GM21526 (cell line): ENCODE data around the gene MOGAT2.
"Not testable (repeated sequence)": the region's sequence is repeated elsewhere in the genome, so short reads cannot be mapped to it uniquely, and the experiment has no call there.

Source experiments
- ATAC-seq: cut with Tn5 transposase; IDR thresholded peaks from one replicate; pipeline ENCODE4 v1.9.1; 2021; ENCODE audit warnings: moderate library complexity; ENCODE audit not compliant: unreplicated experiment, low FRiP score

The MOGAT2 gene

DNA sequence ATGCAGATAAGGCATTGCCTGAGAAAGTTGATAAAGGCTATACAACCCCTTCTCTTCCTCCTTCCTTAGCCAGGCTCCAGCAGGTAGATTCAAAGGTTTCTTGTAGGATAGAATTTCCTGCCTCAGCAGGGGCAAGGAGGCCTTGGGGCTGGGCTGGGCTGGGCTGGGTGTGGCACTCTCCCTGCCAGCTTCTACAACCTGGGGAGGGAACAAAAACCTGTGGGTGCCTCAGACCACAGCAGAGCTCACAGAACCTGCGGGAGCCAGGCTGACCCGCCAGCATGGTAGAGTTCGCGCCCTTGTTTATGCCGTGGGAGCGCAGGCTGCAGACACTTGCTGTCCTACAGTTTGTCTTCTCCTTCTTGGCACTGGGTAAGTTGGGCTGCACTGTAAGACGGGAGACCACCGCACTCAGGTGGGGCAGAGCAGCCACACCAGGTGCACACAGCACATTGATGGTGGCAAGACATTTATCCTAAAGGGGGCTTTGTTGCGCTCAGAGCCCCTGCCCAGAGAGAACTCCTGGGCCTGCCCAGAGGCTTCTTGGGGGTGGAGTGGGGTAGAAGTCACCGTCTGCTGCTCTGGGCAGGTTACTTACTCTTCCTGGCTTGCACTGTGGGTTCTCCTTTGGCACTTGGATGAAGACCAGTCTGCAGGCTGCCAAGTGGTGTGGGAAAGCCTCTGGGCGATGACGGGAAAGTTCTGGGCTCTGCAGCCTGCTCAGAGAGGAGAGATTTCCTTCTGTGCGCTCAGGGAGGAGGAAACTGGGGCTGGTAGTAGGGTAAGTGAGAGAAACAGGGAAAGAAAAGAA lies at the start of gene MOGAT2:
Gene MOGAT2, plus strand, starts transcription at position 231 of the 811 bp plus-strand sequence. Its CDS starts 51 bp downstream, at position 282.
- no peak for ATAC-seq

DNA sequence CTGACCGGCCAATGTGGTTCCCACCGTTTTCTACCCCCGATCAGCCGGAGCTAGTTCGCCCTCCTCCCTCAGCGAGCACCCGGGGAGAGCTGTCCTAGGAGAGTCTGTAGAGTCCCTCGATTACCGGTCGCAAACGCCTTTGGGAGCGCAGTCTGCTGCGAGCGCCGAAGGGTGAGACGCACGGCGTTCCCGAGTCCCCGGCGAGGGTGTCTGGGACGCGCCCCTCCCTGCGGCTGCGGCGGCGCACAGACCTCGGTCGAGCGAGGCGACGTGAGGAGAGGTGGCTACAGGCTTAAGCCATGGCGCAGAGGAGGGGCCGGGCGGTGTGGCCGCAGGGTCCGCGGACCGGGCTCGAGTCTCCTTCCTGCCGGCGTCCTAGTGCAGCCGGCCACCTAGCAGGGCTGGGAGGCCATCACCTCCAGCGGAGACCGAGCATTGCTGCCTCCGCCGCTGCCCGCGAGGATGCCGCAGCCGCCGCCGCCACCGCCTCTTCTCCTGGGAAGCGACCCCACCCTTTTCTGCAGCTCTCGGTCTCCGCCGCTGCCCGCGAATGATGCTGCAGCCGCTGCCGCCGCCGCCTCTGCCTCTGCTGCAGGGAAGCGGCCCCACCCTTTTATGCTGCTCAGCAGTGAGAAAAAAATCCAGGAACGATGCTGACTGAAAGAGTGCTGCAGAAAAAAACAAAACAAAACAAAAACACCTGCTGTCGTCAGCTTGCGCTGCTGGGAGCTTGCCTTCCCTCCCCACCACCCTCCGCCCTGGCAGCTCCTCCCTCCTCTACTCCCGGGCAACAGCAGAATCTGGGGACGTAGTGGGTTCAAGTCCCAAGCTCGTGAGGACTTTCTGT lies 49.0 kb upstream of the MOGAT2 start, which contains the start of gene MAP6:
Gene MAP6, minus strand, starts transcription at position 588 of the 847 bp plus-strand sequence. CDS start 669 bp downstream, outside the sequence.
- no peak for ATAC-seq

DNA sequence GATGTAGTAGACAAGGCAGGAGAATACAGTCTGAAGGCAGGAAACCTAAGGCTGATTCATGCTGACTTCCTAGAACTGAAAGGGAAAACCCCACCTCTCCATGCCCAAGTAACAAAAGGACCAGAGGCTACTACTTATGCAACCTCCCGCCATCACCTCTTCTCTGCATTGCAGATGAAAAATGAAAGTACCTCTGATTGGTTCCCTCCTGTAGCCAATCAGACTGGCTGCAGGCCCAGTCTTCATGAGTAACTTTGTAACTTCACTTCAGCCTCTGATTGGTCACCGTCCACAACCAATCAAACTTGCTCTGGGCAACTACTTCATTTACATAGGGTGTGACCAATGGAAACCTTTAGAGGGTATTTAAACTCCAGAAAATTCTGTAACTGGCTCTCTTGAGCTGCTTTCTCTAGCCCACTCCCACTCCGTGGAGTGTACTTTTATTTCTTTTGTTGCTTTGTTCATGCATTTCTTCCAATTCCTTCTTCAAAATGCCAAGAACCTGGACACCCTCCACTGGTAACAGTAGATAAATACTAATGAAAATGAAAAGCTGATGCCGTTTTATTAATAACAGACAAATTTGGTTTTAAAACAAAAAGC lies 43.6 kb upstream of the MOGAT2 start:
- ATAC-seq: no peak

DNA sequence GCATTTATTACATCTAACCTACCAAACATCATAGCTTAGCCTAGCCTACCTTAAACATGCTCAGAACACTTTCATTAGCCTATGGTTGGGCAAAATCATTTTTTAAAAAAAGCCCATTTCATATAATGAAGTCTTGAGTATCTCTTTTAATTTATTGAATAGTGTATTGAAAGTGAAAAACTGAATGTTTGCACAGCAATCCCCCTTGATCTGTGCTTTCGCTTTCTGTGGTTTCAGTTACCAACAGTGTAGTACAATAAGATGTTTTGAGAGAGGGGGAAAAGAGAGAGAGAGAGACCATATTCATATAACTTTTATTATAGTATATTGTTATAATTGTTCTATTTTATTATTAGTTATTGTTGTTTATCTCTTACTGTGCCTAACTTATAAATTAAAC lies 40.4 kb upstream of the MOGAT2 start:
- ATAC-seq: no peak

DNA sequence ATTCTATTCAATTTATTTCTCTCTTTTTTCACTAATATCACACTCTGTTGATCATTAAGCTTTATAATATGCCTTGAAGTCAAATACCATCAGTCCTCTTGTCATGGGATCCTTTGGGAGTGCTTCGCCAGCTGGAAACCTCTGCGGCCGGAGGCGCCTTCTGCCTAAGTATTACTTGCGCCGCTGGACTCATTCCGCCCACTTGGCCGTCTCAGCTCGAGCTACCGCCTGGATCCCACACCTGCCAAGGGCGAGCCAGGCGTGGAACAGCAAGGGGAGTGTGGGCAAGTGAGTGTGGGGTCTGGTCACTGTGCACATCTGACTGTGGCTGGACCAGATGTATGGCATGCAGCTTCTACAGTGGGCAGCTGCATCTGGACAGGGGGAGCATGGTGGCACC lies 39.7 kb upstream of the MOGAT2 start:
- no peak for ATAC-seq

DNA sequence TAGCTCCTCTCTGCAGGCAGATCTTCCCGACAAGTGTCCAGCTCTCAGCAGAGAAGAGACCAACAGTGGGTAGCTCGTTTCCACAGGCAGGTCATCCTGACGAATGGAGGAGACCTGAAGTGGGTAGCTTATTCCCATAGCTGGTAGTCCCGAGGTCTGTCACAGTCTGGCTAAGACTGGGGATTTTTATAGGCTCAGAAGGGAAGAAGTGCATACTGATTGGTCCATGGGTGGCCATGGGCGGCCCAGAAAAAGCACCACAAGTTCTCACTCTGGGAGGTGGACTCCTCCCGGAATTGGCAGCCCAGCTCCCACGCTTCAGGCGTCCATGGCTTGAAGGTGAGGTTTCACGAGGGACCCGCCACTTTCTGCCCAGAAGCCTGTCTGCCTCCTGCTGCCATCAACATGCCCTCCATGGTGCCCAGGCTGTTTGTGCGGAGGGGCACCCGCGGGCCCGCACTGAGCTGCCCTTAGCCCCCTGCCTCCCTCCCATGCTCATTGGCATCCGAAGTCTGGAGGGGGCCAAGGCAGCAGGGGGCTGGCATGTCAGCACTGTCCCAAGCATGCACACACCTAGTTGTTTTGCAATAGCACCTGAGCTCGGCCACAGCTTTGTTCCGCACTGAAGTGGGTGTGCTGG lies 38.9 kb upstream of the MOGAT2 start:
- no peak for ATAC-seq

DNA sequence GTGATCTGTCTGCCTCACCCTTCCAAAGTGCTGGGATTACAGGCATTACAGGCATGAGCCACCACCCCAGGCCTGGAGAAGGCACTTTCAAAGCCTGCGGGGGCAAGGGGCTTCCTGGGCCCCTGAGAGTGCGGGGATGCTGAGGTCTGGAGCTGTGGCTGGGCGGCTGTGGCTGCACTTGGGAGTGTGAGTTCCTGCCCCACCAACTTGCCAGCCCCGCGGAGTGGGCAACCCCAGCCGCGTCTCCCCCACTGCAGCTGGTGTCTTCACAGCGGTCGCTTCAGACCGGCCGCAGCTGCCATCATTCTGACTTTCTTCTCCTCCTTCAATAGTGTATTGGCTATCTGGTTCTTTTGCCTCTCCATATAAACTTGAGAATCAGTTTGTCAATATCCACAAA lies 38.1 kb upstream of the MOGAT2 start:
- ATAC-seq: no peak

DNA sequence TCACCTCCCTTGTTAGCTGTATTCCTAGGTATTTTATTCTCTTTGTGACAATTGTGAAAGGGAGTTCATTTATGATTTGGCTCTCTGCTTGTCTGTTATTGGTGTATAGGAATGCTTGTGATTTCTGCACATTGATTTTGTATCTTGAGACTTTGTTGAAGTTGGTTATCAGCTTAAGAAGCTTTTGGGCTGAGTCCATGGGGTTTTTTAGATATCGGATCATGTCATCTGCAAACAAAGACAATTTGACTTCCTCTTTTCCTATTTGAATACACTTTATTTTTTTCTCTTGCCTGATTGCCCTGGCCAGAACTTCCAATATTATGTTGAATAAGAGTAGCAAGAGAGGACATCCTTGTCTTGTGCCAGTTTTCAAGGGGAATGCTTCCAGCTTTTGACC lies 33.8 kb upstream of the MOGAT2 start:
- ATAC-seq: not testable (repeated sequence)

DNA sequence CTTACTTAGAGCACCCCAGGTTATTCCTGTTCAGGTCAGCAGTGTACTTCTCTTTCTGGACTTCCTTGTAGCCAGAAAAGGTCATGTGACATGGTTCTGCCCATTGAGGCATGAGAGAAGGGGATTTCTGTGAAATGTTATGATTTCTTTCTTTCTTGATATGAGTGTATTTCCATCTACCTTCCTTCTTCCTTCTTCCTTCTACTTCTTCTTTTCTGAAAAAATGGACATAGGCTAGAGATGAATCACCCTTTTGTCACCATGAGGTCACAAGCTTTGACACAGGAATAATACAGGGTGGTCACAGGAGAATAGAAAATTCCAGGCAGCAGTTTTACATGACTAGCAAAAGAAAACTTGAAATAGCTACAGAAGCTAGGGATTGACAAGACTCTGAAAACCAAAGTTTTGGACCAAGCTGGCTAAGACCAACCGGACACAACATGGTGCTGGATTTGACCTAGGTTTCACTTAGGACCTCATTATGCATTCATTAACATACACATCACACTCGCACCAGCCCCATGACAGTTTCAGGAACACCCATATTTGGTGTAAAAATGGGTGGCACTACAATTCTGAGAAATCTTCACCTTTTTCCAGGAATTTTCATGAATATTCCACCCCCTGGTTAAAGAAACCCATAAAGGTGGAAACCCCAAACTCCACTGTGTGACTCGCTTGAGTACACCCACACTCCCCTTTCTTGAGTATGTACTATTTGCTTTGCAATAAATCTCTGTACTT lies 27.6 kb upstream of the MOGAT2 start:
- ATAC-seq: no peak

DNA sequence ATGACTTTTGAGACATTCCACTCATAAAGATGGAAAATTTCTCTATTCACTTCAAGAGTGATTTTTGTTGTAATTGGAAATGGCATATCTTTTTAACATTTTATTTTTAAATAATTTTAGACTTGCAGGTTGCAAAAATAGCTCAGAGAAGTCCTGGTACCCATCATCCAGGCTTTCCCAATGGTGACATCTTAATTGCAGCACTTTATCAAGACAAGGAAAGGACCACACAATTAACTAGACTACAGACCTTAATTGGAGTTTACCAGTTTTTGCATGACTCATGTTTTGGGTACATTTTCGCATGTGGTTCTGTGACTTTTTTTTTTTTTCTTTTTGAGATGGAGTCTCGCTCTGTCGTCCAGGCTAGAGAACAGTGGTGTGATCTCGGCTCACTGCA lies 25.8 kb upstream of the MOGAT2 start:
- ATAC-seq: no peak

DNA sequence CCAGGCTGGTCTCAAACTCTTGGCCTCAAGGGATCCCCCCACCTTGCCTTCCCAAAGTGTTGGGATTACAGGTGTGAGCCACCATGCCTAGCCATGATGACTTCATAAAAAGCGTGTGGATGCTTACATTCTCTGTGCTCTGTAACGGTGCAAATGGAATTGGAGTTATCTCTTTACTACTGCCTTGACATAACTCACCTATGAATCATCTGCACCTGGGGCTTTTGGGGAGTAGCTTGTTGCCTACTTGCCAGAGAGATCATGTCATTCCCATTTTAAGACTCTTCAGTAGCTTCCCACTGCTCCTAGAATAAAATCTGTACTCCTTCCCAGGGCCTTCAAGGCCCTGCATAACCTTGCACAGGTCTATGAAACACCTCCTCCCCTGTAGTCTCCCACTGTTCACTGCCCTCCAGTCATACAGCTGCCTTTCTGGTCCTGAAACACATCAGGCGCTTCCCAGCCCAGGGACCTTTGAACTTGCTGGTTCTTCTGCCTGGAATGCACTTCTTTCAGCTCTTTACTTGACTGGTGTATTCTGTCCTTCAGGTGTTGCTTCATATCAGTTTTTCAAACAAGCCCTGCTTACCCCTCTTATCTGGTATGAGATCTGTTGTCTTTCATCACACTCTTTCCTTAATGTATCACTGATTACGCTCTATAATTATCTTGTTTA lies 19.6 kb upstream of the MOGAT2 start:
- ATAC-seq: no peak

DNA sequence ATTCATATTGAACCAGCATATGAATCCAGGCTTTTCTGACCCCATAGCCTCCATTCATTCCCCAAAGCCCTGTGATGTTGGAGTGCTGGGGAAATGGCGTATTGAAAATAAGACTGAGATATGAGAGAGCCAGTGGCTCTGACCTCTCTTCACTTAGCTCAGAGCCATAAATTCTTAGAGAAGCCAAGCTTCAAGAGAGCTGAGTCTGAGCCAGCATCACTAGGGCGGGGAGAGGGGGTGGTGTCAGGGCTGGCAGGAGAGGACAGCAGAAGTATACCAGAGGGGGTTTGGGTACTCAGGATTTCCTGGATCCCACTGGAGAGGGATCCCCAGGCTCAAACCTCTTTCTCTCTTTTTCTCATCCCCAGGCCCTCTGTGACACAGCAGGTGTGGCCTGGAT lies 16.7 kb upstream of the MOGAT2 start:
- ATAC-seq: no peak

DNA sequence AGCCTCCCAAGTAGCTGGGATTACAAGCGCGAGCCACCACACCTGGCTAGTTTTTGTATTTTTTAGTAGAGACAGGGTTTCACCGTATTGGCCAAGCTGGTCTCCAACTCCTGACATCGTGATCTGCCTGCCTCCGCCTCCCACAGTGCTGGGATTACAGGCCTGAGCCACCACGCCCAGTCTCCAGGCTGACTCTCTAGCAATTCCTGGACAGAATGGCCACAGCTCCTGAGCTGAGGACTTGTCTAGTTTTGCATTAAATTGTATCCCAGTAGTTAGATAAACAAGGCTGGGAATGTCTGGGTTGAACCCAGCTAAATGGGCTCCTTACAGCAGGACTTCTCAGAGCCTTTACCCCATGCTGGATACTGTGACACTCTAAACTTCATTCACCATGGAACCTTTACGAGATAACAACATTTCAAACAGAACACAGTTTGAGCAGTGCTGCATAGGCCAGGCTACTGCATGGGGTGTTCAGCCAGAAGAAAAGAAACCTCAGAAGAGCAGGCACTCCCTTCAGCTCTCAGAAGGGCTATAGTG lies 13.9 kb upstream of the MOGAT2 start:
- ATAC-seq: no peak

DNA sequence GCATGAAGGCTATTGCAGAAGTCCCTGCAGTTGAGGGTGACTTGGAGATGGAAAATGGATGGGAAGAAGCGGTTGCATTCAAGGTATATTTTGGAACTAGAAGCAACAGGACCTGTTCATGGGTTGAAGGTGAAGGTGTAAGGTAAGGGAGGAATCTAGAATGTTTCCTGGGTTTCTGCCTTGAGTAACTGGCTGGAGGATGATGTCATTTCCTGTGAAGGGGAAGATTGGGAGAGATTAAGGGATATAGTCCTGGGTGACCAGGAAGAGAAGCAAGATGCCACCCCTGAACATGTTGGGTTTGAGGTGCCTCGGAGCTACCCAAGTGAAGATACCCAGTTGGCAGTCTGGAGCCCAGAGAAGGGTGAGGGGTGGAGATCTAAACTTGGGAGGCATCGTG lies 12.1 kb upstream of the MOGAT2 start:
- no peak for ATAC-seq

DNA sequence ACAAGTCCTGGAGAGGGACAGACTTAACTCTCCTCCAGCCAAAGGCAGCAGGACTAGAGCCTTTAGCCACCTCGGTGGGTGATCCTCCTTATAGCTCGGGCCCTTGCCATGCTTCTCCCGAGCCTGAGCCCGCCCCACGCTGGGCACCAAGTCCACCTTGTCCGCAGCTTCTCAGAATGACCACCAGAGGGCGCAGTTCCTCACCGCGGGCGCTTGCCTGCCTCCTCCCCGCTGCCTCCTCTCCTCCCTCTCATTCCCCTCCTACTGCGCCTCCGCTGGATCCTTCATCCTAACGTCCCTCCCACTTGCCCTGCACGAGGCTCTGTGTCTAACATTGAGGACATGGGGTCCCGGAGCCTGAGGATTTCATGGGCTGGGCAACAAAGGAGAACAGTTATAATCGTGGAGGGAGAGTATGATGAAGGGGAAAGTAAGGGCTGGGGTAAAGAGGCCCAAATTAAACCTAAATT lies 11.3 kb upstream of the MOGAT2 start:
- ATAC-seq: no peak

DNA sequence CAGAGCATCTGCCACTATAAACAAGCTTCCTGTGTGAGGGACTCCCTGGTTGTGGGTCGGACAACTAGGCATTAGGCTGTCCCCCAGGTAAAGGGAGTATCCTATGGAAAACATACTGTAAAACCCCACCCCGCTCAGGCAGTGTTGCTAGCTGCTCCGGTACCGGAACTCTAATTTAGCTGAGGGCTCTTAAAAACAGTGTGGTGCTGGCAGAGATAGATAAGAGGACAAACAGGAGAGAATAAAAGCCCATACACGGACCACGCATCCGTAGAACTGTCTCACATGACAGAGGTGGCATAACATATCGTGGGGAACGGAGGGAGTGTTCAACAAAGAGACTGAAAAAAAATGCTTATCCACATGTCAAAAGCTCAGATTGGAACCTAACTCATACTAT lies 3.4 kb upstream of the MOGAT2 start:
- no peak for ATAC-seq

DNA sequence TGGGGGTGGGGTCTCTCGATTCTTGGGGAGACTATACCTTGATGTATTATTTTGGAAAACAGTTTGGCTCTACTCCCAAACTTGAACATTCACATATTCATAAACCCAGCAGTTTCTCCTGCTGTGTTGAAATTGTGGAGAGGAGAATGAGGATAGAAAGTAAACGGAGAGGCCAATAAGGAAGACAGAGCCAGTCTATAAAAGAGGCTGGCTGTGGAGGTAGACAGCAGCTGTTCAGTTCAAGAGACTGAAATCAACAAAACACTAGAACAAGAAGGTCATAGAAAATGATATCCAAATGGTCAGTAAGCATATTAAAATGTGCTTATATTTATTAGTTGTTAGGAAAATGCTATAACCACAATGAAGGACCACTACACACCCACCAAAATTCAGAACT lies 1.9 kb upstream of the MOGAT2 start:
- ATAC-seq: no peak

DNA sequence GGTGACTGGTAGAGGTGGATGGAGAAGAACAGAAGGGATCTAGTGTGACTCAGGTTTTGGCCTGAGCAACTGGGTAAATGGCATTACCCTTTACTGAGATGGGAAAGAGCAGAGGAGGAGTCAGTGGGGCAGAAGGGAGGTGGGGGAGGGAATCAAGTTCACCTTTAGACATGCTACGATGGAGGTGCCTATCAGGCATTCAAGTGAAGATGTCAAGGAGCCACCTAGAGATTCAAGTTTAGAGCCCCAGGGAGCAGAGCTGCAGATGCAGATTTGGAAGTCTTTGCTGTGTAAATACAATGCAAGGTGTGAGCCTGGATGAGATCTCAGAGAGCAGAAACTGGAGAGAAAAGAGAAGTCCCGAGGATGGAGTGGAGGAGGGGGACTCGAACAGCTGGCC lies 979 bp upstream of the MOGAT2 start:
- no peak for ATAC-seq
